GM12873 (cell line): ENCODE data around the gene CDR2.

Experiments used
- CTCF ChIP-seq: IDR thresholded peaks from 2 replicates; pipeline ENCODE4 v1.5.1; 2012; ENCODE audit warnings: low read depth, mild to moderate bottlenecking, moderate library complexity, low read length, control low read depth; ENCODE audit not compliant: insufficient read depth; ENCODE audit errors: missing control alignments

CDR2 gene

GRCh38 chr16:22297871-22298733 lies 76.3 kb downstream of the CDR2 start:
- TF ChIP-seq CTCF, result no peak

- peak; percentile 85 for TF ChIP-seq CTCF
Observed at GRCh38 chr16:22297114-22297870, 77.1 kb downstream of the CDR2 start, which contains the start of gene POLR3E. Gene POLR3E (plus strand): TSS chr16:22297409. CDS start chr16:22302969, 5,560 bp downstream.

GRCh38 chr16:22296225-22297113 lies 78.0 kb downstream of the CDR2 start:
- TF ChIP-seq CTCF, result no peak
